ENCODE results near the gene ZDHHC17. TPM values are rescaled to one million over a fixed set of nuclear protein-coding genes. Genes with fewer than 3 reads are reported as not detected.

ZDHHC17 gene
- total RNA-seq, 1 donor from 2014 or later: 9.2 TPM

Other genes with a start within 250 kb of the ZDHHC17 start
- gene OSBPL8, start 204.3 kb upstream of the ZDHHC17 start, total RNA-seq: 23.2 TPM
- 14.1 TPM for gene CSRP2, start 114.9 kb downstream of the ZDHHC17 start, total RNA-seq